NCI-H1436 treated with DMSO at 0.1 percent for 48 hours (cell line): Measurements from ENCODE around the gene SLC10A7.

ENCODE experiments used
- DNase-seq: peaks from one replicate; lab custom pipeline; 2025; lab: John Stamatoyannopoulos, UW

SLC10A7 gene

DNA sequence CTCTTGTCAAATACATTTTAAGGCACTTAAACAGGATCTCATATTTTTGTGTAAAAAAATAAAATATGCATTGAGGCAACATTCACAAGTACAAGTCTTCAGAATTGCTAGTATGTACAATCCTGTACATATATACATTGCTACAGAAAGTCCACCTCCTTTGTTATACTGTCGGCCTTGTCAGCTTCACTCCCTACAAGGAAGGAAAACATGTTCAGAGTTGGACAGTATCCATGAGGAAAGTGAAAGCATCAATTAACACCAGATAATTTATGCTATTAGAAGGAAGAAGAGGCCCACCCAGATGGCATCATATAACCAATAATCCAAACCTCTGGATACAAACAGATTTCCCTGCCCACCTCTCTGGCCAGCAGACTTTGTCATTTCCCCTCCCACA, 265.4 kb downstream of the SLC10A7 start:
- no peak for DNase-seq

GRCh38 chr4:146255874-146256273, 265.9 kb downstream of the SLC10A7 start:
- no peak for DNase-seq

- DNase-seq: no peak
Measured at GRCh38 chr4:146255463-146255862, 266.3 kb downstream of the SLC10A7 start.

GRCh38 chr4:146252969-146253611, 268.6 kb downstream of the SLC10A7 start:
- no peak for DNase-seq

- DNase-seq: no peak
Measured at GRCh38 chr4:146247356-146247755, 274.4 kb downstream of the SLC10A7 start.

DNA sequence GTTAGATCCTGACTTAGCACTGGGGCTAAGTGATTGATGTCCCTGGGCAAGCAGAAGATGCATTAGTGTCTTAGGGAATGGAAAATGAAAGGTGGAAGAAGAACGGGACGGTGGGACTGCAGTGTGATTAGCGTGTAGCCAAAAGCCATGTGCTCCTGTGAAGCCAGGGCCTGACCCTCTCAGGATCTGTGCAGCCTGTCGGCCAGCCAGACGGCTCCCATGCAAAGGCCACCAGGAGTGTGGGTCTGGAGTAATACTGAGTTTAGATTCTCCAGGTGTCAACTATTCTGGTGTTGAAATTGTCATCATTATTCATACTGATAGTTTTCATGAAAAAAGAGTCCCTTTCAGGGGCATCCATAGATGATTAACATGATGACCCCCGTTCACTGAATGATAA, 275.4 kb downstream of the SLC10A7 start:
- no peak for DNase-seq

DNA sequence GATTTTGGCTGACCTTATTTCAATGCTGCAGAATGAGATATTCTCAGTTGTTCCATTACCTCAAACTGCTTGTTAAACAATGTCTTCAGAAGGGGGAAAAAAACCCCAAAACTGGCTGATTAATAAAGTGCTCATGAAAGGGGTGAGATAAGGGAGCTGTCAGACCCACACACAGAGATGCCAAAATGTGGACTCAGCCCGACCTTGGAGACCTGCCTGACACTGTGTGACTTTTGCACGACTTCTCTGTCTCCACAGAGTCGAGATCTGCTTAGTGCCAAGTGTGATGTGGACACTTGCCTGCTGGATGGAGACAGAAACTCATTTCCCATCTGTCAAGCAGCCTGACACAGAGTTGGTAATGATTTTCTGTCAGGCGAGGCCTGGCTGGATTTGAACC, 275.9 kb downstream of the SLC10A7 start:
- DNase-seq: no peak

- no peak for DNase-seq
Measured at GRCh38 chr4:146245246-146245645, 276.5 kb downstream of the SLC10A7 start.

GRCh38 chr4:146244496-146244895, 277.2 kb downstream of the SLC10A7 start:
- DNase-seq: no peak

GRCh38 chr4:146243883-146244277, 277.9 kb downstream of the SLC10A7 start:
- DNase-seq: no peak

DNA sequence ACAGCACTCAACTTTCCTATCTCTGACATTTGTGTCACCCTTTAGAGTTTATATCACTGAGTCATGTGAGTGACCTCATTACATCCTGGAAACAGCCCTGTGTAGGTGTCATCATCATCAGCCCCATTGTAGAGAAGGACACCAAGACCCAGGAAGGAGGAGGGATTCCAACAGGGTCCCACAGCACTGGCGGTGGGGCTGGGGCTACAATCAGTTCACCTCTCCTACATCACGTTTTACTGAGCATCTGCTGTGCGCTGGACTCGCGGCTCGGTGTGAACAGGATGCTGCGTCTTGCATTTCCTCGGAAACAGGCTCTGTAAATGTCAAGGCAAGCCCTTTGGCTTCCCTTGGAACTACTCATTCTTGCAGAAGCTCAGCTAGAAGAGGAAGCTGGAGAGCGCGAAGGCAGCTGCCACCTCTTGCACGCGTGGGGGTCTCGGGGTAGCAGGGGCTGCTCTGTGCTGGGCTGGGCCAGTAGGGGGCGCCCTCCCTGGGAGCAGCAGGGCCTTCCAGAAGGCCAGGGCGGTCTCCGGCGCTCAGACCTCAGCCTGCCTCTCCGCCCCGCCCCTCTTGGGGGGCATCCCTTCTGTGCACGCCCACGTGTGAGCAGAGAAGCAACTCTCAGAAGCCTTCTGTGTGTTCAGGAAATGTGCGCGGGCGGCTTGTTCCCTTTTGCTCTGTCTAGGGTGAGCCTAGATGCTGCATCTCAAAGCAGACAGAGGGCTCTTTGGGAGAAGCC, 278.4 kb downstream of the SLC10A7 start:
- no peak for DNase-seq

GRCh38 chr4:146238107-146238506, 283.6 kb downstream of the SLC10A7 start:
- DNase-seq: no peak

DNA sequence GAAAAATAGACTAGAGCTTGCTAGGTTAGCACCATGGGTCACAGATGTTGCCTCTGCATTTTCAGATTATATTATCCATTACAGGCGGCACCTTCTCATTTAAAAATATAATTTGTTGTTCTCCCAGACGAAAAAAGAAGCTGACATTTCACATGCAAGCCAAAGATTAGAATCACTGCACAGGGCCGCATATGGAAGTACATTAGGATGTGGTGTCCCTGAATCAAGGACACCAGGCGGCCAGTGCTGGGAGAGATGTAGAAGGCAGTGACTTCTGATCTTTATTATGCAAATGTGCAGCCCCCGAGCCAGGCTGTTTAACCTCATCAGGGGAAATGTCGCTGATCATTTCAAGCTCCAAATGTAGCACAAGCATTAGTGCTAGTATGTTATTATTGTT, 284.6 kb downstream of the SLC10A7 start:
- DNase-seq: no peak

- DNase-seq: no peak
Measured at GRCh38 chr4:146236216-146236615, 285.5 kb downstream of the SLC10A7 start.

DNA sequence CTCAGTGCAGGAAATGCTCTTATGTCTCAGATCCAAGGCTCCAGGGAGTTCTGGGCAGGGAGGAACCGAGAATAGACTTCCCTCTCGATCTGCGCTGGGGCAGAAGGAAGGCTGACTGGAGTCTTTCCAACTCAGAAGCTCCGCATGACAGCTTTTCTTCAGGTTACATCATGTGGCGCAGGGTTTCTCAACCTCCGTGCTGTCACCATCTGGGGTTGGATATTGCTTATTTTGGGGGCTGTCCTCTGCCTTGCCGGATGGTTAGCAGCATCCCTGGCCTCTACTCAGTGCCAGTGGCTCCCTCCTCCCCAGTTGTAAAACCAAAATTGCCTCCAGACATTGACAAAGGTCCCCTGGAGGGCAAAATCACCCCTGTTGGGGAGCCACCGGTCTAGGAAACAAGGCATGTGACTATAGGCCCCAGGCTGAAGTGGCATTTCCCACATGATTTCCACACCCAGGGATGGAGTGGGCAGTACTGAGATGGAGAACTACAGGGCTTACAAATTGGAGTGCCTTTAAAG, 286.0 kb downstream of the SLC10A7 start:
- DNase-seq: no peak

GRCh38 chr4:146232131-146232722, 289.5 kb downstream of the SLC10A7 start:
- no peak for DNase-seq

DNA sequence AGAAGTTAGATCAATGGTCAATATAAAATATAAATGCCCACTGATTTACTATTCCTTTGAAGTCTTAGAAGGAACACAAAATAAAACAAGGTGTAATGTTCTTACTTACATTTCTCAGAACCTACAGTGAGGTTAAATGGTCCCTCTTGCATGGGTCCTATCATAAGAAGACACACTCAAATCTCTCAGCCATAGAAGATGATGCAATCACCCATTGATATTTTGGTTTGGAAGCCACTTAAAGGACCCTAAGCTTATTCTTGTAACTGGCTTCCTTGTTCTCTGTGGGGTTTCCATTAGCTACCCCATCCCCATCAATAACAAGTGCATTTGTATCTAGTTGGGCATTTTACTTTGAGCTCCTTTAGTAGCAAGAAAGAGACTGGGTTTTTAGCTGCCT, 292.3 kb downstream of the SLC10A7 start:
- no peak for DNase-seq

DNA sequence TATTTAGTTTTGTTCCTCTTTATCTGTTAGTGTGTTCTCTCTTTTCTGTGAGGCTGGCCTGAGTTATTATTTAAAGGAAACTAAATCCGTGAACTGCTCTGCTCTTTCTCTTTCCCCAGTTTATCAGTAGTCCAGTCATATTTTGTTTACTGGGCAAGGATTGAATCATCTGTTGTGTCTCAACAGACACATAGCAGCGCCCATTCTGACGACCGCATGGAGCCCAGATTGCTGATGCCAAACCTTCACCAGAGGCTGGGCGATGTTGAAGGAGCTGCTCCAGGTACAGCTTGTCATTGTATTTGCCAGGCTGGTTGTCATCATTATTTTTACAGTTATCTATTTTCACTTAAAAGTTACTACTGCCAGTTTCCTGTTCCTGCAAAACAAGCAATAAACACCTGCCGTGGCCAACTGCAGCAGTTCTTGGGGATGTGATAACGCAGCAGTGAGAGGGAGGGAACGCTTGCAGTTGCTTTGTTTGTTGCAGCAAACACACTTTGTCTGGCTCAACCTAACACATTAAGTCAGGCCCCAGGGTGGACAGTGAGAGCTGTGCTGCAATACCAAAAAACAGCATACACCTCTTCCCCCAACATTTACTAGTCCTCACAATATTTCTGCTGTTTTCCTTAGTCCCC, 297.3 kb downstream of the SLC10A7 start:
- DNase-seq: no peak

DNA sequence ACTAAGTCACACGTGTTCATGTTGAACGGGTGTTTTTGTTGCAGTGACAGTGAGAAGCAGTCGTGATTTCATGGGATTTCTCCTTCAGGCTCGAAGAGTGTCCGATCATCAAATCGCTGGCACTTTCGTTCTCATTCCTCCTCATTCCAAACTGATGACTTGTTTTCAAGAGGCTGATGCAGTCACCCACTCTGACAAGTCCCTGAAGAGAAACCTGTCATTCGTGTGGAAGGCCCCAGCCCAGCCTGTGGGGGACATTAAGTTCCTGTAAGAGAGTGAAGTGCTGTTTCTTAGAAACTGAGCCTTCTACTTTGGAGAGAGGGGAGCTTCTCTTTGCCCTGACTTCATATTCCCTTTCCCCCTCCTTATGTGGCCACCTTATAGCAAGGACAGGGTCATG, 299.4 kb downstream of the SLC10A7 start:
- no peak for DNase-seq

DNA sequence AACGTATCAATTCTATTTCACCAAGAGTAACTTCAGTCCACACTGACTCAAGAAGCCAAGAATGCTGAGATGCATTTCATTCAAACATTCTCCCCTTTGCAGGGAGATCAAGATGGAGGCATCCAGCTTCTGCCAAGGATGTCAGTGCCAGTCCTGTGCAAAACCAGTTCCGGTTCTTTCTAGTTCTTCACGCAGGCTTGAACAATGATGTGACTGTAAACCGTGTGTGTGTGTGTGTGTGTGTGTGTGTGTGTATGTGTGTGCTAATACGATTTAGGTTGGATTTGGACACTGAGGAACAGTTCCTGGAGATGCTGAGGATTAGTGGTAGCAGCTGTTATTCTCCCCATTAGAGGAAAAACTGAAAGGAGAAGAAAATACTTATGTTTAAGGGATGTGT, 307.5 kb downstream of the SLC10A7 start, which contains the start of gene REELD1:
Gene REELD1, plus strand, starts transcription at position 301 of the 400 bp plus-strand sequence. CDS start 2,415 bp downstream, outside the sequence.
- DNase-seq: no peak

DNA sequence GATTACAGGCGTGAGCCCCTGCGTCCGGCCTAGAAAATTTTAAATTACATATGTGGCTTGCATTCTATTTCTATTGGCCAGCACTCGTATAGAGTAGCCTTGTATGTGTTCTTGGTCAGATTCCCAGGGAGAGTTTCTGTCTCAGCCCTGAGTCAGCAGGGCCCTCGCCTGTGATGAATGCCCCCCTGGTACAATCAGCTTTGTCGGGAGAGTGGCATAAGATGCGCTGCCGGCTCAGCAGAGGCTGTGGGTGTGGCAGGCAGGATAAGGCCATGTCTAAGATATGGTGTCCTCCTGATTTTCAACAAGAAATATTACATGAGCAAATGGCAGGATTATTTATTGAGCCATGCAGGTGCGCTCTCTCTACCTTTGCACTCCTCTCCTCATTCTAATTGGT, 309.0 kb downstream of the SLC10A7 start:
- no peak for DNase-seq

- no peak for DNase-seq
Measured at GRCh38 chr4:146211440-146211839, 310.3 kb downstream of the SLC10A7 start.

GRCh38 chr4:146210890-146211289, 310.9 kb downstream of the SLC10A7 start:
- no peak for DNase-seq
